T47D (cell line): ENCODE data around the gene METTL26.

Experiments used
- DNase-seq, 2 experiments: peaks; one replicate each; pipeline versions ENCODE4 v3.0.0 to v3.0.0-alpha.2; 2011 to 2012; ENCODE audit warnings: low read depth in 1 of 2, low spot score in 1 of 2
- JUND ChIP-seq: IDR thresholded peaks from 2 replicates; pipeline ENCODE4 v1.6.1; 2012; ENCODE audit warnings: low read depth
- in situ Hi-C: cut with HindIII; loops from 2 replicates; pipeline ENCODE4 v1.10.0; 2016; ENCODE audit warnings: low sequenced_read_pairs, low pct_unique_long_range_greater_than_20kb

Gene METTL26

DNA sequence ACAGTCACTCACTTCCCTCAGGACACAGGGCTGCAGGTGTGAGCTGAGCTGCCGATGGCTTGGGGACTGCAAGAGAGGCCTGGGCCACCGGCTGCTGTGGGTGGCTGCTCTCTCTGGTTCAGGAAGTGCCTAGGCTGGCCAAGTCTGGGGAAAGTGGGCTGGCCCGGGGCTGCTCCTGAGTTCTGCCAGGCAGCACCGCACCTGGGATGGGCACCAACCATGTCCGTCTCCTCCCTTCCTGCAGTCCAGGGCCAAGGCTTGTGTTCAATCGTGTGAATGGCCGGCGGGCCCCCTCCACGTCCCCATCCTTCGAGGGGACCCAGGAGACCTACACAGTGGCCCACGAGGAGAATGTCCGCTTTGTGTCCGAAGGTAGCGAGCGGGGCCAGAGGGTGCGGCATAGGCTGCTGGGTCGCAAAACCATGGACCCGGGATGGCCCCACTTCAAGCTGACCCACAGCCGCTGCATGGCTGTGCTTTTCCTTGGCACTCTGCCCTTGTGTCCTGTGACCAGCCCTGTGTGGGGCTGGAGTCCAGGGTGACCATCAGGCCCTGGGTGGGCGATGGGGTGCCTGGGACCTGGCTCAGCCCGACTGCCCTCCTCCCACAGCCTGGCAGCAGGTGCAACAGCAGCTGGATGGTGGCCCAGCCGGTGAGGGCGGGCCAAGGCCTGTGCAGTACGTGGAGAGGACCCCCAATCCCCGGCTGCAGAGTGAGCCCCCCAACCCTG, 11.2 kb upstream of the METTL26 start:
- no peak for TF ChIP-seq JUND
- DNase-seq: no peak
- in situ Hi-C loops: no loop called here

DNA sequence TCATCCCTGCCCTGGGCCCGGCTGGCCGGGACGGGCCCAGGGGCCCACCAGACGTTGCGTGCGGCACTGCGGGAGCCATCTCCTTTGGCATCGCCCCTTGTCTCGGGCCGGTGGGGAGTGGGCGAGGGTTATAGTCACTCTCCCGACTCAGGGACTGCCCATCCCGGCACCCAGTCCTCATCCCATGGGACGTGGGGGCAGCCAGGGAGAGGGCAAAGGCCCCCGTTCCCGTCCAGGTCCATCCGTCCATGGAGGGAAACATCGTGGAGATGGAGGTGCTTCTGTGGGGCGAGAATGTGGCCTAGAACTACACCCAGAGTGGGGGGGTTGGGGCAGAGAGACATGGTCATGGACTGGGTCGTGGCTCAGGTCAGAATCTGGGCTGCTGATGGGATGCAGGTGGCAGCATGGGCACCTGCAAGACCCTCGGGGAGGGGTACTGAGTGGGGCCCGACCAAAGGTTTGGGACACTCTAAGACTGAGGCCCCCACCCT, 10.6 kb upstream of the METTL26 start:
- TF ChIP-seq JUND: no peak
- in situ Hi-C loops: no loop called here
- no peak for DNase-seq

DNA sequence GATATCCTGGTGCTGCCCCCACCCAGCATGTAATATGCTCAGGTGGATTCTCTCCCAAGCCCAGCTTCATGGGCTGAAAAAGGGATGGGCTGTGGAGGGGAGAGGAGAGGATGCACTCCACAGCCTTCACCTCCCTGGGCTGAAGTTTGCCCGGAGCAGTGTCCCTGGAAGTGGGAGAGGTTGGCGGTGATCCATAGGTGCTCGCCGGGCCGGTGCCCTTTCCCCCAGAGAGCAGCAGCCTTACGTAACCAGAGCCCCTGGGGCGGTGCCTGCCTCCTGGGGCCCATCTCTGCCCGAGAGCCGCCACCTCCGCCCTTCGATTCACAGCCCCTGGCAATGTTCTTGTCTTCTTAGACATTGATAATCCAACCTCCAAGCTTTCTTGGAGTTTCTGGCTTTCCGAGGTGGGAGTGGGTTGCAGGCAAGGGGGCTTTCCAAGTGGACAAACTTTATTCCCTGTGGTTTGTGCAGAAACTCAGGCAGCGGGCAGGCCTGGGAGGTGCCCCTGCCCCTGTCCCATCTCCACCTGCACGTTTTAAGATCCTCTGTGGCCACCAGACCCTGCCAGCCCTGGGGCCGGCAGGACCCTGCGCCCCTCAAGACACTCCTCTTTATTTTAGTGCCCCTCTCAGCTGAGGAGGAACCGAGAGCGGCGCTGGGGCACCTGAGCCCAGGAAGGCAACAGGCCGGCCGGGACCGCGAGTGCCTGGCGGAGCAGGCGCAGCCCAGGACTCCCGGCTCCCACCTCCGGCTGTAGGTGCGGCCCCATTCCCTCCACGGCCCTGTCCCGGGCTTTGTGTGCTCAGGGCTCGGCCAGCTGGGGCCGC, 10.0 kb upstream of the METTL26 start:
- DNase-seq: no peak
- in situ Hi-C loops: no loop called here
- no peak for TF ChIP-seq JUND

DNA sequence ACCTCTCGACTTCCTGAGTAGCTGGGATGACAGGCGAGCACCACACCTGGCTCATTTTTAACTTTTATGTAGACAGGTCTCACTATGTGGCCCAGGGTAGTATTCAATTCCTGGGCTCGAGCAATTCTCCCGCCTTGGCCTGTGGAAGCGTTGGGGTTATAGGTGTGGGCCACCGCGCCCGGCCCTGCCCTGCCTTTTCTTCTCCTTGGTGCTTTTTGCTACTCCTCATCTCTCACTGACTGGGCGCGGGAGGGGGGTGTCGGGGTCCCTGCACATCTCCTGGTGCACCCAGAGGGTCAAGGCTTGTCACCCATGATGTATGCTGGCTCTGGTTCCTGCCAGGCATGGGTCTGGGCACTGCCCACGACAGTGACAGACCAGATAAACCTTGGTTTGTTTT, 8.5 kb upstream of the METTL26 start:
- no peak for DNase-seq
- in situ Hi-C loops: no loop called here
- TF ChIP-seq JUND: no peak

DNA sequence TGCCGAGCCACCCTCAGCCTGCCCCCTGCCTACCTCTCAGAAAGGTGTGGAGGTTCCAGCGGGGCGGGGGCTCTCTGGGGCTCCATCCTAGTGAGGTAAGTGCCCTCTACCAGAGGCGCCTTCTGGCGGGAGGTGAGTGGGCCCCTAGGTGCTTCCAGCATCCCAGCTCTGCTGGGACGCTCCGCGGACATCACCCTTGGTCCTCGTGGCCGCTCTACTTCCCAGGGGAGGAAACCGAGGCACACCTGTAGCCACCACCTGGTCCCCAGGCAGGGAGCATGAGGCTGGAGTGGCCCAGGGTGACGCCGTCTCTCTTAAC, 6.9 kb upstream of the METTL26 start:
- no peak for DNase-seq
- in situ Hi-C loops: no loop called here
- TF ChIP-seq JUND: no peak

DNA sequence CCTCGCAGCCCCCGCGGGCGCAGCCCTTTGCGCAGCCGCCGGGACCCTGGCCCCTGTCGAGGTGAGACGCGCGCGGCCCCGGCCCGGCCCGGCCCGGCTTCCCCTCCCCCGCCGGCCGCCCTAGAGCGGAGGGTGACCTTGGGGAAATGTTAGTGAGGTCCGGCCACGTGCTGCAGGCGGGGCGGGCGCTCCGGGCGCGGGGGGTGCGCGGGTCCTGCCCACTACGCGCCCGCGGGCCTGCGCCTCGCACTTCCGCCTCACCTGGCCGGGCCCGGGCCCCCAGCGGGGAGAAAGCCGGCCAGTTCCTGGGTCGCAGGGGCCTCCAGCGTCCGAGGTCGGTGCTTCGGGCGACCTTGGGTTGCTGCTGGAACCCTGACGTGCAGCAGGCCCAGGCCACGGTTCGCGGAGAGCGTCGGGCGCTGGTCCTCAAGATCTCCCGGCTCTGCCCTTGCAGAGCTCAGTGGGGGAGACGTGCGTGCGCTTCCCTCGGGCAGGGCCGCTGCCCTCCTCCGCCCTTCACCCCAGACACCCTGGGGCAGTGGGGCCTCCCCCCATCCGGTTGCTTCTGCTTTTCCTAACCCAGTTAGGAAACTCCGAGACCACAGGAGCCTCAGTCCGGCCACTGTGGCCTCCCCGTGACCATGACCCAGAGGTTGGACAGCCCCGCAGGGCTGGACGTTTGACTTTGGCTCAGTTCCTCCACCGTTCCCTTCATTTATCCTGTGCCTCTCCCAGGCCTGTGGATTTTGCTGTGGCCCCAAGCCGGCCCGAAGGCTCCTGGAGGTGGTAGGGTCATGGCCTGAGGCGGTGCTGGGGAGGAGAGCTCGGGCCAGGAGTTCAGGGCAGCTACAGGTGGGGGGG, 6.3 kb upstream of the METTL26 start:
- TF ChIP-seq JUND: no peak
- peak; percentile 84 to 87 for DNase-seq
- in situ Hi-C loops: no loop called here

DNA sequence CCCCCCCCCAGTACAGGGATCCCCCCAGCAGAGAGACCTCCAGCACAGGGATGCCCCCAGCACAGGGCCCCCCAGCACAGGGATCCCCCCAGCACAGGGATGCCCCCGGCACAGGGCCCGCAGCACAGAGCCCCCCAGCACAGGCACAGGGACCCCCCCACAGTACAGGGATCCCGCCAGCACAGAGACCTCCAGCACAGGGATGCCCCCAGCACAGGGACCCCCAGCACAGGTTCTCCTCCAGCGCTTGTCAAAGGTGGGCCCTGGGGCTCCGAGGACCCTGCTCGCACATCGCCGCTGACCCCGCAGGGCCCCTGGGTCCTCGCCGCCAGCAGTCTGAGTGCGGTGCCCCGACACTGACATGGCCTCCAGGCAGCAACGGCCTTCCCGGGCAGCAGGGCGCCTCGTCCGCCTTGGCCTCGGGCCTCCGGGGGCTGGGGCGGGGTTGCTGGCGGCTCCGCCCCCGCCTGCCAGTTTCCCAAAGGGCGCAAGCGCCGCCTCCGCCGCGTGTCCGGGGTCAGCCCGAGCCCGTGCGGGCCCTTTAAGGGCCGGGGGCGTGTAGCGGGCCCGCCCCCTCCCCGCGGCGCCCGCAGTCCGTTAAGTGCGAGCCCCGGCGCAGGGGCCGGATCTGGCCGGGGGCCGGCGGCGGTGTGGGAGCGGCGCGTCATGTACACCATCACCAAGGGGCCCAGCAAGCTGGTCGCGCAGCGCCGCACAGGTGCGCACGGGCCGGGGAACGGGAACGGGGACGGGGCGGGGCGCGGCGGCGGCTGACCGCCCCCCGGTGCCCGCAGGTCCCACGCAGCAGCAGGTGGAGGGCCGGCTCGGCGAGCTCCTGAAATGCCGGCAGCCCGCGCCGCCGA, 5.5 kb upstream of the METTL26 start, which contains the start of gene MCRIP2:
Gene MCRIP2 (plus strand): TSS at position 503 of the 863 bp plus-strand sequence. CDS start 164 bp downstream, at position 667.
- TF ChIP-seq JUND: no peak
- in situ Hi-C loops: no loop called here
- peak; percentile 92 to 95 for DNase-seq

DNA sequence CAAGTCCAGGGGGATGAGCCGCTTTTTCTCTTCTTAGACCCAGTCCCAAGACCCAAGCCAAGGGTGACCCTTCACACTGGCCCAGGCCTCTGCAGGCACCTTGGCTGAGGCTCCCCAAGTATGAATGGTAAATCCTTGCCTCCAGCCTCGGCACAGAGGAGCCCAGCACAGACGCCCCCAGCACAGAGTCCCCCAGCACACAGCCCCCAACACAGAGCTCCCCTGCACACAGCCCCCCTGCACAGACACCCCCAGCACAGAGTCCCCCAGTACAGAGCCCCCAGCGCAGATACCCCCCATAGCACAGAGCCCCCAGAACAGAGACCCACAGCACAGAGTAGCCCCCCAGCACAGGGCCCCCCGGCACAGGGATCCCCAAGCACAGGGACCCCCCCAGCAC, 4.5 kb upstream of the METTL26 start:
- DNase-seq: no peak
- in situ Hi-C loops: no loop called here
- no peak for TF ChIP-seq JUND

DNA sequence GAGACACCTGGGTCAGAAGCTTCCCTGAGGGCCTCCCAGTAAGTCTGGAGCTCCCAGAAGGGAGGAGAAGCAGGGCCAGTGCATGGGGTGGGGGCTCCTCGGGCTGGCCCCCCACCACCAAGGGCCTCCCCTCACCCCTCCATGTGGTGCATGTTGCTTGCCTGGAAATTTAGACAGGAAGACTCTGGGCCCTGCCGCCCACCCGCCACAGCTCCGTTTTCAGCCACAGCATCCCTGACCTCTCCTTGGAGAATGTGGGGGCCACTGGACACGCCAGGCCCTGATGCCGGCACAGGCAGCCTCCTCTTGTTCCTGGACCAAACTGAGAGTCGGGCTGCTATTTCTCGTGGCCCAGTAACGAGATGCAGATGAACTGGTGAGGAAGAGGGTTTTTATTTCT, 2.7 kb upstream of the METTL26 start:
- DNase-seq: no peak
- TF ChIP-seq JUND: no peak
- in situ Hi-C loops: no loop called here

DNA sequence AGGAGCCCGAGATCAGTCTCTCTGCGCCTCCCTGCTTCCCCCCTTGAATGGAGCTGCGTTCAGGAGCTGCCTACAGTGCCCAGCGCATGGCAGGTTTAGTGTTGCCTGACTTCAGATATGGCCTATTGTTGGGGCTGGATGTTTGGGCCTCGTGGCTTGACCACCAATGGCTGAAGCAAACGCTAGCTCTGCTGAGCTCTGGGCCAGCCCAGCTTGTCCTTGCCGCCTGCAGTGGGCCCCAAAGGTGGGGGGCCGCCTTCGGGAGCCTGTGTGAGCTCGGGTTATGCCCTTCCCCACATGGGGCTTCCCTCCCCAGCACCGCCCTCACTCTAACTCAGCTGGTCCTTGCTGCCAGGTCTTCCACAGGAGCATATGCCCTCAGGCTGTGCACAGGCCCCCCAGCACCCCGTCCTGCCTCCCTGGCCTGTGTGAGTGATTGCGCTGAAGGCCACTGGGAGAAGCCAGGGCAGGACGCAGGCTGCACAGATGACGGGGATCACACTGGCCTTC, 2.0 kb upstream of the METTL26 start:
- no peak for DNase-seq
- no peak for TF ChIP-seq JUND
- in situ Hi-C loops: no loop called here
